ENCODE data around the gene PCDHGB1.

DNA sequence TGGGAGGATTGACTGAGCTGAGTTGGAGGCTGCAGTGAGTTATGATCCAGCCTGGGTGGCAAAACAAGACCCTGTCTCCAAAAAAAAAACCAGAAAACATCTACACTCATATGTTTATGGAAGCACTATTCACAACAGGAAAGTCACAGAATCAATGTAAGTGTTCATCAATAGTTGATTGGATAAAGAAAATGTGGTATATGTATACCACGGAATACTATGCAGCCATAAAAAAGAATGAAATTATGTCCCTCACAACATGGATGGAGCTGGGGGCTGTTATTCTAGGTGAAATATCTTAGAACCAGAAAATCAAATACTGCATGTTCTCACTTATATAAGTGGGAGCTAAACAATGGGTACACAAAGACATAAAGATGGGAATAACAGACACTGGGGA is 43.3 kb upstream of the PCDHGB1 start:
- TF ChIP-seq, protein P1, sequence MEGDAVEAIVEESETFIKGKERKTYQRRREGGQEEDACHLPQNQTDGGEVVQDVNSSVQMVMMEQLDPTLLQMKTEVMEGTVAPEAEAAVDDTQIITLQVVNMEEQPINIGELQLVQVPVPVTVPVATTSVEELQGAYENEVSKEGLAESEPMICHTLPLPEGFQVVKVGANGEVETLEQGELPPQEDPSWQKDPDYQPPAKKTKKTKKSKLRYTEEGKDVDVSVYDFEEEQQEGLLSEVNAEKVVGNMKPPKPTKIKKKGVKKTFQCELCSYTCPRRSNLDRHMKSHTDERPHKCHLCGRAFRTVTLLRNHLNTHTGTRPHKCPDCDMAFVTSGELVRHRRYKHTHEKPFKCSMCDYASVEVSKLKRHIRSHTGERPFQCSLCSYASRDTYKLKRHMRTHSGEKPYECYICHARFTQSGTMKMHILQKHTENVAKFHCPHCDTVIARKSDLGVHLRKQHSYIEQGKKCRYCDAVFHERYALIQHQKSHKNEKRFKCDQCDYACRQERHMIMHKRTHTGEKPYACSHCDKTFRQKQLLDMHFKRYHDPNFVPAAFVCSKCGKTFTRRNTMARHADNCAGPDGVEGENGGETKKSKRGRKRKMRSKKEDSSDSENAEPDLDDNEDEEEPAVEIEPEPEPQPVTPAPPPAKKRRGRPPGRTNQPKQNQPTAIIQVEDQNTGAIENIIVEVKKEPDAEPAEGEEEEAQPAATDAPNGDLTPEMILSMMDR (IDR thresholded peaks at IDR 0.05), result no peak
- TF ChIP-seq TCF7 (CRISPR knock-in tag; IDR thresholded peaks at IDR 0.05; ENCODE audit: low read depth) (no peak), JUN (CRISPR knock-in tag; IDR thresholded peaks at IDR 0.05) (no peak), CREM (CRISPR knock-in tag; IDR thresholded peaks at IDR 0.05) (no peak), RELA (CRISPR knock-in tag; IDR thresholded peaks at IDR 0.05; ENCODE audit: borderline replicate concordance) (no peak), ZBTB21 (CRISPR knock-in tag; IDR thresholded peaks at IDR 0.05; ENCODE audit: borderline replicate concordance) (no peak), ZNF232 (CRISPR knock-in tag; IDR thresholded peaks at IDR 0.05) (no peak)
- TF ChIP-seq, protein P2, sequence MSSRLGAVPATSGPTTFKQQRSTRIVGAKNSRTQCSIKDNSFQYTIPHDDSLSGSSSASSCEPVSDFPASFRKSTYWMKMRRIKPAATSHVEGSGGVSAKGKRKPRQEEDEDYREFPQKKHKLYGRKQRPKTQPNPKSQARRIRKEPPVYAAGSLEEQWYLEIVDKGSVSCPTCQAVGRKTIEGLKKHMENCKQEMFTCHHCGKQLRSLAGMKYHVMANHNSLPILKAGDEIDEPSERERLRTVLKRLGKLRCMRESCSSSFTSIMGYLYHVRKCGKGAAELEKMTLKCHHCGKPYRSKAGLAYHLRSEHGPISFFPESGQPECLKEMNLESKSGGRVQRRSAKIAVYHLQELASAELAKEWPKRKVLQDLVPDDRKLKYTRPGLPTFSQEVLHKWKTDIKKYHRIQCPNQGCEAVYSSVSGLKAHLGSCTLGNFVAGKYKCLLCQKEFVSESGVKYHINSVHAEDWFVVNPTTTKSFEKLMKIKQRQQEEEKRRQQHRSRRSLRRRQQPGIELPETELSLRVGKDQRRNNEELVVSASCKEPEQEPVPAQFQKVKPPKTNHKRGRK (CRISPR knock-in tag; IDR thresholded peaks at IDR 0.05; ENCODE audit: borderline replicate concordance), result no peak
- TF ChIP-seq, protein P3, sequence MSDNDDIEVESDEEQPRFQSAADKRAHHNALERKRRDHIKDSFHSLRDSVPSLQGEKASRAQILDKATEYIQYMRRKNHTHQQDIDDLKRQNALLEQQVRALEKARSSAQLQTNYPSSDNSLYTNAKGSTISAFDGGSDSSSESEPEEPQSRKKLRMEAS (CRISPR knock-in tag; IDR thresholded peaks at IDR 0.05), result no peak

Data from WTC11 (cell line).